ENCODE measurements around the gene CST4. TPM values are rescaled to one million over a fixed set of nuclear protein-coding genes. Genes with fewer than 3 reads are reported as not detected.
"Not testable (repeated sequence)": the region's sequence is repeated elsewhere in the genome, so short reads cannot be mapped to it uniquely, and the experiment has no call there.

The CST4 gene
- total RNA-seq, 1 donor from 2014 or later, result not detected

DNA sequence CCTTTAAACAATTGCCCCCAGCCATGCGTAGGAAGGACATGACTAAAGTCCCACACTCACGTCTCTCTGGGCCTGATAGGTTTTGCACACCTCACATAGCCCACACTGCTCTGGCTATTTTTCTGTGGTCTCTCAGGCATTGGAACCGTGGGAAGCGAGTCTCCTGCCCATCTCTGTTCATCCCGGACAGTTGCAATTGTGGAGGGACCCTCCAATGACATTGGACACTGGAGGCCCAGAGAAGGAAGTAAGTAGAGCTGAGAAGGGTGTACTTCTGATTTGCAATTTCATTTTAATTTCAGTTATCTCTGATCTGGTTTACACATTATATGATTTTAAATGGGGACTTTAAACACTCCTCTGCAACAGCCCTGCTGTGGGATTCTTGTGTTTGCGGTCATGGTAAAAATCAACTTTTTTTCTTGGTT, 27.8 kb downstream of the CST4 start:
- H3K9me3 ChIP-seq (ENCODE audit: low read depth), result no peaks in the 10 kb centered on the region
- Mint-ChIP-seq H3K4me3 (no peak overlapping the region), H3K9me3 (no peaks in the 10 kb centered on the region), H3K36me3 (no peaks in the 10 kb centered on the region), H3K4me1 (peaks cover 6% of the 10 kb centered on the region), H3K27ac (no peak overlapping the region), H3K27me3 (ENCODE audit: insufficient read depth, low read depth) (peaks cover 2% of the 10 kb centered on the region)
- no peak overlapping the region for H2AFZ ChIP-seq (replicated peaks)
- no peak overlapping the region for H3K27ac ChIP-seq
- no peaks in the 10 kb centered on the region for H3K27me3 ChIP-seq
- no peak overlapping the region for H3K4me3 ChIP-seq
- H3K9ac ChIP-seq, result no peak overlapping the region
- H4K20me1 ChIP-seq (ENCODE audit: low read depth), result no peaks in the 10 kb centered on the region
- no peaks in the 10 kb centered on the region for H3F3A ChIP-seq (ENCODE audit: low read depth)
- H3K4me2 ChIP-seq, result no peak overlapping the region
- H3K36me3 ChIP-seq, result no peaks in the 10 kb centered on the region
- H3K4me1 ChIP-seq, result no peaks in the 10 kb centered on the region
- TF ChIP-seq, protein P1, sequence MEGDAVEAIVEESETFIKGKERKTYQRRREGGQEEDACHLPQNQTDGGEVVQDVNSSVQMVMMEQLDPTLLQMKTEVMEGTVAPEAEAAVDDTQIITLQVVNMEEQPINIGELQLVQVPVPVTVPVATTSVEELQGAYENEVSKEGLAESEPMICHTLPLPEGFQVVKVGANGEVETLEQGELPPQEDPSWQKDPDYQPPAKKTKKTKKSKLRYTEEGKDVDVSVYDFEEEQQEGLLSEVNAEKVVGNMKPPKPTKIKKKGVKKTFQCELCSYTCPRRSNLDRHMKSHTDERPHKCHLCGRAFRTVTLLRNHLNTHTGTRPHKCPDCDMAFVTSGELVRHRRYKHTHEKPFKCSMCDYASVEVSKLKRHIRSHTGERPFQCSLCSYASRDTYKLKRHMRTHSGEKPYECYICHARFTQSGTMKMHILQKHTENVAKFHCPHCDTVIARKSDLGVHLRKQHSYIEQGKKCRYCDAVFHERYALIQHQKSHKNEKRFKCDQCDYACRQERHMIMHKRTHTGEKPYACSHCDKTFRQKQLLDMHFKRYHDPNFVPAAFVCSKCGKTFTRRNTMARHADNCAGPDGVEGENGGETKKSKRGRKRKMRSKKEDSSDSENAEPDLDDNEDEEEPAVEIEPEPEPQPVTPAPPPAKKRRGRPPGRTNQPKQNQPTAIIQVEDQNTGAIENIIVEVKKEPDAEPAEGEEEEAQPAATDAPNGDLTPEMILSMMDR (IDR thresholded peaks at IDR 0.05), result no peak
- TF ChIP-seq EZH2 (IDR thresholded peaks at IDR 0.05) (no peak), EZH2phosphoT487 (IDR thresholded peaks at IDR 0.05) (no peak)
- no peaks in the 10 kb centered on the region for H3K79me2 ChIP-seq (ENCODE audit: low read depth)
- no peak for DNase-seq (ENCODE audit: low spot score)

DNA sequence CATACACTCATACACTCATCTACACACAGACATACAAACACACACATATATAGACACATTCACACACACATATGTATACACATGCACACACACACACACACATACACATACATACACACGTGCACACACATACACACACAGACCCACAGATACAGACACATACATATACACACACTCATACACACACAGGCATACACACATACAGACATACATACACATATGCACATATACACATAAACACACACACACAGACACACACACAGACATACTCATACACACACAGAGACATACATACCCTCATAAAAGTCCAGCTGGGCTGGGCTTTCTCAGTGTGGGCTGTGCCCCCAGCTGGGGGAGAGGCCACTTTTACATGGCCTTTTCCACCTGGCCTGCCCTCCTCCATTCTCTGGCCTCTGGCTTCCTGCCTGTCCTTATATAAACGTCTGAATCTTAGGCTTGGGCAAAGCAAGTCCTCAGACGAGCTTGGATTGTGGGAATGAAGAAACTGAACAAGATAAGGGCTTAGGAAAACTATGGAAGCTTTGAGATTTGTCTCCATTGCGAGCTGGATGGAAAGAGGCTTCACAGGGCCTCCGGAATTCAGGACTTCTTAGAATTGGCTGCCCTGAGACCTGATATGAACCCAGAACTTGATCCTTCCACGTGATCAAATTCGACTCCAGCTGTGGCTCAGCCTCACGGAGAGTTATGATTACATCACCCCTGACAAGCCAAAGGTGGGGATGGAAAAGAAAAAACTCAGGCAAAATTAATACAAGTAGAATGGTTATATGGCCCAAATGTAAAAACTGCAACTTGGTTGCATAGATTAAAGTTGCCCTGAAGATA, 28.6 kb downstream of the CST4 start:
- H3K4me3 ChIP-seq, result no peak overlapping the region
- no peak overlapping the region for H2AFZ ChIP-seq (replicated peaks)
- no peaks in the 10 kb centered on the region for H3K36me3 Mint-ChIP-seq
- TF ChIP-seq EZH2 (IDR thresholded peaks at IDR 0.05) (no peak), EZH2phosphoT487 (IDR thresholded peaks at IDR 0.05) (no peak)
- TF ChIP-seq, protein P1 (IDR thresholded peaks at IDR 0.05), result no peak
- H3K4me3 Mint-ChIP-seq, result no peak overlapping the region
- H3K27ac Mint-ChIP-seq, result no peak overlapping the region
- H3K9me3 Mint-ChIP-seq, result no peaks in the 10 kb centered on the region
- H3K4me2 ChIP-seq, result no peak overlapping the region
- DNase-seq (ENCODE audit: low spot score), result no peak
- H3K27ac ChIP-seq, result no peak overlapping the region
- no peaks in the 10 kb centered on the region for H3K79me2 ChIP-seq (ENCODE audit: low read depth)
- H3K9ac ChIP-seq, result no peak overlapping the region
- H3K9me3 ChIP-seq (ENCODE audit: low read depth), result no peaks in the 10 kb centered on the region
- no peaks in the 10 kb centered on the region for H3K4me1 ChIP-seq
- H3K4me1 Mint-ChIP-seq, result peaks cover 6% of the 10 kb centered on the region
- H3K27me3 Mint-ChIP-seq (ENCODE audit: insufficient read depth, low read depth), result peaks cover 2% of the 10 kb centered on the region
- no peaks in the 10 kb centered on the region for H3K27me3 ChIP-seq
- H4K20me1 ChIP-seq (ENCODE audit: low read depth), result no peaks in the 10 kb centered on the region
- no peaks in the 10 kb centered on the region for H3K36me3 ChIP-seq
- H3F3A ChIP-seq (ENCODE audit: low read depth), result no peaks in the 10 kb centered on the region

DNA sequence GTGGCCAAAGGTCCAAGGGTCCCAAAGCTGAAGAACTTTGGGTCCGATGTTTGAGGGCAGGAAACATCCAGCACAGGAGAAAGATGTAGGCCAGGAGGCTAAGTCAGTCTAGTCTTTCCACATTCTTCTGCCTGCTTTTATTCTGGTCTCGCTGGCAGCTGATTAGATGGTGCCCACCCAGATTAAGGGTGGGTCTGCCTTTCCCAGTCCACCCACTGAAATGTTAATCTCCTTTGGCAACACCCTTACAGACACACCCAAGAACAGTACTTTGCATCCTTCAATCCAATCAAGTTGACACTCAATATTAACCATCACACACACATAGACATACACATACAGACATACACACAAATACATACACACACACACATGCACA, 29.2 kb downstream of the CST4 start:
- DNase-seq (ENCODE audit: low spot score); H3K27ac ChIP-seq; H3K4me3 ChIP-seq; H3K4me3 Mint-ChIP-seq; H3K27me3 Mint-ChIP-seq (ENCODE audit: insufficient read depth, low read depth); H3K27me3 ChIP-seq; H3K4me2 ChIP-seq; H3K4me1 ChIP-seq; H2AFZ ChIP-seq (replicated peaks); H3K36me3 ChIP-seq; H4K20me1 ChIP-seq (ENCODE audit: low read depth); H3K27ac Mint-ChIP-seq; H3K4me1 Mint-ChIP-seq; H3K79me2 ChIP-seq (ENCODE audit: low read depth); H3K9ac ChIP-seq; H3K9me3 ChIP-seq (ENCODE audit: low read depth); H3K36me3 Mint-ChIP-seq; H3K9me3 Mint-ChIP-seq; H3F3A ChIP-seq (ENCODE audit: low read depth): not testable (repeated sequence)

DNA sequence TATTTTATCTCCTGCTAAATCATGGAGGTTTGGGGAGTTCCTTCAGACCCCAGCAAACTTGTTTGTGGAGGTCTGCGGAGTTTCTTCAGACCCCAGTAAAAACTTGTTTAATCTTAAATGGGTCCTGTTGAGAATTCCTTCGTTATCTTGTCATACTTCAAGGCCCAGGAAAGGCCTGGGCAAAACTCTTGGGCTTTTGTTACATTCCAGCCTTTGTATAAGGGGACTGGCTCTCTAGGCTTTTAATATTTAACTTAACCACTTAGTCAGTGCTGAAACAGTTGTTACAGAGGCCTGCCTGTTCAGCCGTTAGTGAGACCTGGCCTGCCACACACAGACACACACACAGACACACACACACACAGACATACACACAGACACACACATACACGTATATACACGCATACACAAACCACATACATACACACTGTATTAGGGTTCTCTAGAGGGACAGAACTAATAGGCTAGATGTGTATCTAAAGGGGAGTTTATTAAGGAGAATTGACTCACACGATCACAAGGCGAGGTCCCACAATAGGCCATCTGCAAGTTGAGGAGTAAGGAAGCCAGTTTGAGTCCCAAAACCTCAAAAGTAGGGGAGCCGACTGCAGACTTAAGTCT, 29.7 kb downstream of the CST4 start:
- H4K20me1 ChIP-seq (ENCODE audit: low read depth), result no peaks in the 10 kb centered on the region
- Mint-ChIP-seq H3K27ac (no peak overlapping the region), H3K4me1 (peaks cover 4% of the 10 kb centered on the region), H3K27me3 (ENCODE audit: insufficient read depth, low read depth) (peaks cover 3% of the 10 kb centered on the region), H3K4me3 (no peak overlapping the region), H3K9me3 (no peaks in the 10 kb centered on the region), H3K36me3 (no peaks in the 10 kb centered on the region)
- H3K9me3 ChIP-seq (ENCODE audit: low read depth), result no peaks in the 10 kb centered on the region
- H3K36me3 ChIP-seq, result no peaks in the 10 kb centered on the region
- DNase-seq (ENCODE audit: low spot score), result no peak
- H3K27ac ChIP-seq, result no peak overlapping the region
- no peak overlapping the region for H2AFZ ChIP-seq (replicated peaks)
- no peaks in the 10 kb centered on the region for H3K79me2 ChIP-seq (ENCODE audit: low read depth)
- no peaks in the 10 kb centered on the region for H3K4me1 ChIP-seq
- no peak overlapping the region for H3K4me2 ChIP-seq
- no peak overlapping the region for H3K9ac ChIP-seq
- H3K27me3 ChIP-seq, result no peaks in the 10 kb centered on the region
- TF ChIP-seq EZH2 (IDR thresholded peaks at IDR 0.05) (no peak), EZH2phosphoT487 (IDR thresholded peaks at IDR 0.05) (no peak)
- TF ChIP-seq, protein P1 (IDR thresholded peaks at IDR 0.05), result no peak
- no peak overlapping the region for H3K4me3 ChIP-seq
- no peaks in the 10 kb centered on the region for H3F3A ChIP-seq (ENCODE audit: low read depth)

Measured in neural progenitor cell (in vitro differentiated cells).